Adrenal gland (tissue), 12 donors: ENCODE data around the gene ABCC4. TPM values are rescaled to one million over a fixed set of nuclear protein-coding genes. Genes with fewer than 3 reads are reported as not detected.

Experiments
- DNase-seq, 7 donors: peaks; one replicate each; pipeline ENCODE4 v3.0.0-alpha.2; 2019 to 2020
- H3K27ac ChIP-seq, 5 donors: fragments of 200-600 bp; sonication (generic) in 4 of 5; 1 replicate in 3 of 5; 2 replicates in 2 of 5; pipeline versions ENCODE4 v1.5.1 to v1.8.0; 2016 to 2020; ENCODE audit warnings: mild to moderate bottlenecking in 1 of 5
- H3K27me3 ChIP-seq: fragments of 200-600 bp; 2 replicates; pipeline ENCODE4 v1.8.0; 2021
- H3K36me3 ChIP-seq, 2 donors: fragments of 200-600 bp; replicated peaks in 1 of 2; 1 replicate in 1 of 2; 2 replicates in 1 of 2; pipeline versions ENCODE4 v1.5.1 to v1.8.0; 2018 to 2022
- H3K4me1 ChIP-seq, 2 donors: fragments of 200-600 bp; replicated peaks in 1 of 2; 1 replicate in 1 of 2; 2 replicates in 1 of 2; pipeline versions ENCODE4 v1.5.1 to v1.8.0; 2018 to 2021
- H3K4me3 ChIP-seq, 4 donors: fragments of 200-600 bp; sonication (generic) in 3 of 4; one replicate each; pipeline ENCODE4 v1.5.1; 2016 to 2018
- H3K9me3 ChIP-seq, 3 donors: fragments of 200-600 bp; sonication (generic) in 1 of 3; replicated peaks in 1 of 3; 1 replicate in 2 of 3; 2 replicates in 1 of 3; pipeline versions ENCODE4 v1.5.1 to v1.8.0; 2016 to 2021
- CTCF ChIP-seq, 6 experiments: fragments of 450-650 bp in 4 of 6; fragments of 200-600 bp in 2 of 6; sonication (generic) in 1 of 6; IDR thresholded peaks; 1 replicate in 5 of 6; 2 replicates in 1 of 6; pipeline versions ENCODE4 v1.5.1 to v1.8.0; 2016 to 2021; ENCODE audit warnings: antibody characterized with exemption in 6 of 6, mild to moderate bottlenecking in 2 of 6, moderate library complexity in 1 of 6
- POLR2A ChIP-seq, 2 donors: fragments of 450-650 bp; IDR thresholded peaks; one replicate each; pipeline ENCODE4 v1.6.1; 2017; ENCODE audit warnings: antibody characterized with exemption in 2 of 2, mild to moderate bottlenecking in 2 of 2, moderate library complexity in 1 of 2
- WGBS, 4 donors: extraction: QIAGEN DNeasy Blood & Tissue Kit in 2 of 4; methylation state at CpG; one replicate each; pipeline versions ENCODE4 v1.1.5 to v1.1.7; 2013 to 2017; 5-methylcytosine and 5-hydroxymethylcytosine counted together
- intact Hi-C, 2 donors: fragments of 100-400 bp; cut with DNase I; formaldehyde crosslinking; loops; one replicate each; pipeline versions ENCODE4 v1.14.1 to v1.15.0; 2022 to 2023
- polyA plus RNA-seq, 3 donors: library from polyadenylated mRNA; stranded (reverse); fragments of 200-250 nt in 2 of 3; fragments of 350-450 nt in 1 of 3; fragmentation: Illumina TruSeq in 1 of 3; extraction: RNeasy Lipid Tissue Mini Kit (QIAGEN cat#74804) in 1 of 3; gene quantifications; one replicate each; pipeline ENCODE4 v1.2.3, GENCODE V29; 2013 to 2014
- total RNA-seq, 9 donors: library from RNA; depleted of rRNA in 4 of 9; stranded (reverse); fragments of >200 nt in 4 of 9; fragments of 120-200 nt in 1 of 9; fragmentation: NEBNext Ultra II Directional in 1 of 9; extraction: Animal tissue kit (Norgen Biotek cat#: 25700) in 1 of 9; gene quantifications; one replicate each; pipeline versions ENCODE4 v1.1.0 to v1.2.4, GENCODE V29; 2013 to 2023
- donor health status: healthy with polysubstance abuse.
- donor health status: Bipolar disorder and iron deficiency.
- donor health status: DM: yes; HTN: yes; CAD: no.
- donor health status: DM: no; HTN: no; CAD: no.
- donor health status: DM: no; HTN: no; CAD: no.
- donor health status: DM: yes; HTN: yes; CAD: no.

Gene ABCC4
- total and polyA plus RNA-seq, 12 donors = 0.56 to 6.6 (median 3.4) TPM

GRCh38 chr13:95159458-95159857 is 141.8 kb downstream of the ABCC4 start:
- H3K9me3 ChIP-seq = no peaks in the 10 kb centered on the region
- no peak for TF ChIP-seq CTCF (IDR thresholded peaks at IDR 0.05)
- TF ChIP-seq POLR2A (IDR thresholded peaks at IDR 0.05) = no peak
- no peaks in the 10 kb centered on the region for H3K36me3 ChIP-seq
- DNase-seq = no peak
- no peak overlapping the region for H3K4me3 ChIP-seq
- intact Hi-C loops = loop anchor here in 1 of 2 donors (10.0 kb wide), 1 partner anchor 475 kb away; no protein-coding TSS in a partner anchor
- H3K4me1 ChIP-seq = no peaks in the 10 kb centered on the region
- WGBS, 4 donors = 95 to 98% (median 96%) methylated on average over 6 of the region's 6 CpGs
- no peaks in the 10 kb centered on the region for H3K27me3 ChIP-seq
- H3K27ac ChIP-seq = no peak overlapping the region

DNA sequence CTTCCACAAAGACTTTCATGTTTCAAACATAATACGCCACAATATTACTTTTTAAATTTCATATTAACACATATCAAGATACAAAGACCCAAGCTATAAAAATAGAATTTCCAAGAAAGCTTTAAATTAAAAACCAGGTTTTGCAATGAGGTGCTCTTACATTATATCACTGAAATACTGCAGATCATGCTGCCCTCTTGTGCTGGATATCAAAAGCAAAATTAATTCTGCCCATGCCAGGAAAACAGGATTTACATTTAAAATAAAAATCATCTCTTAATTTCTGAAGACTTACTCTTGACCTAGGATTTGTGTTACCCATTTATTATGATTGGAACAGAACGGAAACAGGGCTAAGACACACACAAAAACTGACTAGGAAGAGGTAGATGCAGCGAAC is 145.0 kb downstream of the ABCC4 start:
- intact Hi-C loops = loop anchor here in 1 of 2 donors (10.0 kb wide), 1 partner anchor 471 kb away; no protein-coding TSS in a partner anchor
- 70 to 83% (median 74%) methylated on average over 3 of the region's 3 CpGs for WGBS, 4 donors

GRCh38 chr13:95155504-95155903 is 145.7 kb downstream of the ABCC4 start:
- no peaks in the 10 kb centered on the region for H3K36me3 ChIP-seq
- H3K4me1 ChIP-seq = no peaks in the 10 kb centered on the region
- no peak for TF ChIP-seq POLR2A (IDR thresholded peaks at IDR 0.05)
- TF ChIP-seq CTCF (IDR thresholded peaks at IDR 0.05) = no peak
- no peak overlapping the region for H3K27ac ChIP-seq
- no peak overlapping the region for H3K4me3 ChIP-seq
- intact Hi-C loops = loop anchor here in 1 of 2 donors (10.0 kb wide), 1 partner anchor 471 kb away; no protein-coding TSS in a partner anchor
- no peaks in the 10 kb centered on the region for H3K9me3 ChIP-seq
- DNase-seq = no peak
- H3K27me3 ChIP-seq = no peaks in the 10 kb centered on the region
- 52 to 88% (median 70%) methylated on average over 3 of the region's 3 CpGs for WGBS, 4 donors

More for the DNA sequence above, 145.0 kb downstream of the ABCC4 start:
- no peak overlapping the region for H3K4me3 ChIP-seq
- H3K27ac ChIP-seq = no peak overlapping the region
- TF ChIP-seq CTCF (IDR thresholded peaks at IDR 0.05) (peak in 3 of 6 experiments; percentile 9 to 37 (median 37)), POLR2A (IDR thresholded peaks at IDR 0.05) (no peak)
- H3K27me3 ChIP-seq = no peaks in the 10 kb centered on the region
- no peaks in the 10 kb centered on the region for H3K4me1 ChIP-seq
- no peaks in the 10 kb centered on the region for H3K36me3 ChIP-seq
- H3K9me3 ChIP-seq = no peaks in the 10 kb centered on the region
- no peak for DNase-seq

DNA sequence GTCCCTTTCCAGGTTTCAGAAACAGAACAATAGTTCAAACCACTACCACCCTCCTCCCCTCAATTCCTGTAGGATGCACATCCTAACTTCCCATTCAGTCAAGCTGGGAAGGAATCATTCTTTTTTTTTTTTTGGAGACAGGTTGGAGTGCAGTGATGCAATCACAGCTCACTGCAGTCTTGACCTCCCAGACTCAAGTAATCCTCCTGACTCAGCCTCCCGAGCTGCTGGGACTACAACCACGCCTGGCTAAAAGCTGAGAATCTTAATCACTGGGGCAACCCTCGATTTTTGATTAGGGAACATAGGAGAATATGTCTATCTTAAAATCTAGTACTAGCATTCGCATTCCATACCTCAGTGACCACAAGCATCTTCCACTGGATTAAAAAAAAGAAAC is 146.2 kb downstream of the ABCC4 start:
- intact Hi-C loops = loop anchor here in 1 of 2 donors (10.0 kb wide), 1 partner anchor 470 kb away; no protein-coding TSS in a partner anchor
- no peak for TF ChIP-seq POLR2A (IDR thresholded peaks at IDR 0.05)
- no peak for TF ChIP-seq CTCF (IDR thresholded peaks at IDR 0.05)
- WGBS, 4 donors = 66 to 82% (median 74%) methylated on average over 4 of the region's 4 CpGs

More for the DNA sequence above, 146.2 kb downstream of the ABCC4 start:
- H3K4me3 ChIP-seq = no peak overlapping the region
- no peaks in the 10 kb centered on the region for H3K27me3 ChIP-seq
- H3K9me3 ChIP-seq = no peaks in the 10 kb centered on the region
- no peaks in the 10 kb centered on the region for H3K4me1 ChIP-seq
- no peak for DNase-seq
- H3K36me3 ChIP-seq = no peaks in the 10 kb centered on the region
- H3K27ac ChIP-seq = no peak overlapping the region
